H9 (cell line): Measurements from ENCODE around the gene PARP2. TPM values are rescaled to one million over a fixed set of nuclear protein-coding genes. Genes with fewer than 3 reads are reported as not detected.

ENCODE experiments used
- DNase-seq: peaks from one replicate; pipeline ENCODE4 v3.0.0-alpha.2; 2017
- H2AFZ ChIP-seq: one replicate; pipeline ENCODE4 v1.6.1; 2013; ENCODE audit warnings: mild to moderate bottlenecking, low read length, control low read depth, moderate library complexity
- H2AK5ac ChIP-seq: 2 replicates; pipeline ENCODE4 v1.6.1; 2013; ENCODE audit warnings: low read length, control low read depth, mixed read lengths; ENCODE audit not compliant: insufficient read length
- H2BK120ac ChIP-seq: one replicate; pipeline ENCODE4 v1.6.1; 2013; ENCODE audit warnings: low read depth, mild to moderate bottlenecking, low read length, control low read depth, inconsistent platforms; ENCODE audit not compliant: poor library complexity, severe bottlenecking
- H2BK12ac ChIP-seq: 2 replicates; pipeline ENCODE4 v1.6.1; 2013; ENCODE audit warnings: low read length, control low read depth, mixed read lengths, low read depth; ENCODE audit not compliant: insufficient read length
- H2BK15ac ChIP-seq: 2 replicates; pipeline ENCODE4 v1.6.1; 2013; ENCODE audit warnings: low read depth, low read length, control low read depth
- H2BK20ac ChIP-seq: one replicate; pipeline ENCODE4 v1.6.1; 2013; ENCODE audit warnings: low read depth, mild to moderate bottlenecking, low read length, control low read depth, inconsistent platforms; ENCODE audit not compliant: poor library complexity, severe bottlenecking
- H2BK5ac ChIP-seq: 2 replicates; pipeline ENCODE4 v1.6.1; 2013; ENCODE audit warnings: low read length, control low read depth, mixed read lengths; ENCODE audit not compliant: insufficient read length
- H3K14ac ChIP-seq: 2 replicates; pipeline ENCODE4 v1.6.1; 2013; ENCODE audit warnings: low read length, control low read depth; ENCODE audit not compliant: insufficient read depth
- H3K18ac ChIP-seq: 2 replicates; pipeline ENCODE4 v1.6.1; 2013; ENCODE audit warnings: low read depth, mild to moderate bottlenecking, mixed read lengths, low read length, control low read depth; ENCODE audit not compliant: insufficient read length
- H3K23ac ChIP-seq: 2 replicates; pipeline ENCODE4 v1.6.1; 2013; ENCODE audit warnings: low read length, control low read depth, mixed read lengths, low read depth; ENCODE audit not compliant: insufficient read length
- H3K23me2 ChIP-seq: 2 replicates; pipeline ENCODE4 v1.6.1; 2013; ENCODE audit warnings: low read depth, mild to moderate bottlenecking, mixed read lengths, low read length, control low read depth; ENCODE audit not compliant: insufficient read length, poor library complexity, severe bottlenecking
- H3K27ac ChIP-seq: 2 replicates; pipeline ENCODE4 v1.5.1; 2013; ENCODE audit warnings: low read length, control low read depth, mixed read lengths, low read depth; ENCODE audit not compliant: insufficient read length
- H3K27me3 ChIP-seq: 2 replicates; pipeline ENCODE4 v1.6.1; 2013; ENCODE audit warnings: low read length, control low read depth, inconsistent platforms; ENCODE audit not compliant: insufficient read depth
- H3K4ac ChIP-seq: 2 replicates; pipeline ENCODE4 v1.6.1; 2013; ENCODE audit warnings: low read depth, mild to moderate bottlenecking, control low read depth, inconsistent platforms, low read length, moderate library complexity
- H3K4me1 ChIP-seq: 2 replicates; pipeline ENCODE4 v1.6.1; 2013; ENCODE audit warnings: low read length, control low read depth, inconsistent platforms; ENCODE audit not compliant: insufficient read depth
- H3K4me2 ChIP-seq: 2 replicates; pipeline ENCODE4 v1.6.1; 2013; ENCODE audit warnings: low read length, control low read depth, mixed read lengths; ENCODE audit not compliant: insufficient read length, insufficient read depth
- H3K56ac ChIP-seq: 2 replicates; pipeline ENCODE4 v1.6.1; 2013; ENCODE audit warnings: low read depth, mild to moderate bottlenecking, mixed read lengths, low read length, control low read depth; ENCODE audit not compliant: insufficient read length
- H3K79me1 ChIP-seq: 2 replicates; pipeline ENCODE4 v1.6.1; 2013; ENCODE audit warnings: low read depth, mild to moderate bottlenecking, moderate library complexity, low read length, control low read depth, inconsistent platforms; ENCODE audit not compliant: insufficient read depth, poor library complexity, severe bottlenecking
- H3K79me2 ChIP-seq: 2 replicates; pipeline ENCODE4 v1.6.1; 2013; ENCODE audit warnings: low read length, control low read depth, inconsistent platforms; ENCODE audit not compliant: insufficient read depth
- H3K9ac ChIP-seq: 2 replicates; pipeline ENCODE4 v1.6.1; 2013; ENCODE audit warnings: low read length, control low read depth, mixed read lengths; ENCODE audit not compliant: insufficient read length; ENCODE audit errors: extremely low read depth
- H3K9me3 ChIP-seq: one replicate; pipeline ENCODE4 v1.6.1; 2013; ENCODE audit warnings: low read depth, low read length, inconsistent platforms; ENCODE audit not compliant: control insufficient read depth
- H3T11ph ChIP-seq: one replicate; pipeline ENCODE4 v1.6.1; 2013; ENCODE audit warnings: mild to moderate bottlenecking, low read length, control low read depth, inconsistent platforms
- H4K20me1 ChIP-seq: one replicate; pipeline ENCODE4 v1.6.1; 2013; ENCODE audit not compliant: control insufficient read depth, insufficient read length, insufficient read depth
- H4K5ac ChIP-seq: 2 replicates; pipeline ENCODE4 v1.6.1; 2013; ENCODE audit warnings: low read depth, mild to moderate bottlenecking, mixed read lengths, low read length, control low read depth; ENCODE audit not compliant: insufficient read length
- H4K8ac ChIP-seq: replicated peaks from 2 replicates; pipeline ENCODE4 v1.6.1; 2013; ENCODE audit warnings: low read length, control low read depth, mixed read lengths, low read depth; ENCODE audit not compliant: insufficient read length
- H4K91ac ChIP-seq: 2 replicates; pipeline ENCODE4 v1.6.1; 2013; ENCODE audit warnings: low read depth, mild to moderate bottlenecking, moderate library complexity, mixed read lengths, low read length, control low read depth; ENCODE audit not compliant: insufficient read length
- H3K27ac Mint-ChIP-seq, 3 experiments: 2 replicates in 2 of 3; 3 replicates in 1 of 3; pipeline ENCODE4 v1.8.0; 2020 to 2021; ENCODE audit warnings: mixed read lengths in 3 of 3, mild to moderate bottlenecking in 1 of 3, moderate library complexity in 1 of 3
- H3K27me3 Mint-ChIP-seq: 2 replicates; pipeline ENCODE4 v1.8.0; 2021; ENCODE audit warnings: low read depth, mild to moderate bottlenecking, moderate library complexity, mixed read lengths
- H3K36me3 Mint-ChIP-seq, 3 experiments: 2 replicates in 2 of 3; 3 replicates in 1 of 3; pipeline ENCODE4 v1.8.0; 2020 to 2021; ENCODE audit warnings: low read depth in 3 of 3, mixed read lengths in 3 of 3; ENCODE audit not compliant: insufficient read depth in 1 of 3
- H3K4me1 Mint-ChIP-seq, 2 experiments: 2 replicates each; pipeline ENCODE4 v1.8.0; 2020; ENCODE audit warnings: mixed read lengths in 2 of 2
- H3K4me3 Mint-ChIP-seq, 2 experiments: 2 replicates in 1 of 2; 3 replicates in 1 of 2; pipeline ENCODE4 v1.8.0; 2020 to 2021; ENCODE audit warnings: mild to moderate bottlenecking in 2 of 2, mixed read lengths in 2 of 2, moderate library complexity in 1 of 2
- H3K9me3 Mint-ChIP-seq, 2 experiments: 2 replicates in 1 of 2; 3 replicates in 1 of 2; pipeline ENCODE4 v1.8.0; 2020; ENCODE audit warnings: mild to moderate bottlenecking in 2 of 2, mixed read lengths in 2 of 2, moderate library complexity in 1 of 2
- CTCF ChIP-seq: fragments of 200-600 bp; sonication (generic); conservative IDR thresholded peaks from 3 replicates; pipeline ENCODE4 v1.8.0; 2021; ENCODE audit warnings: antibody characterized with exemption, mild to moderate bottlenecking
- WGBS: extraction: QIAGEN DNeasy Blood & Tissue Kit; methylation state at CpG from one replicate; pipeline ENCODE4 v1.1.7; 2013; ENCODE audit warnings: missing lambda C conversion rate, low lambda C conversion rate, mixed read lengths; ENCODE audit not compliant: insufficient read length; ENCODE audit errors: extremely low coverage; 5-methylcytosine and 5-hydroxymethylcytosine counted together
- total RNA-seq: library from RNA; stranded (reverse); gene quantifications from 2 replicates; pipeline ENCODE4 v1.2.1, GENCODE V29; 2021

Gene PARP2
- total RNA-seq, 1 experiment from 2014 or later: 25.4 TPM

GRCh38 chr14:20294636-20295035 is 48.8 kb upstream of the PARP2 start:
- no peak for DNase-seq
- no peak overlapping the region for H4K8ac ChIP-seq
- no peak overlapping the region for H3K27ac ChIP-seq
- TF ChIP-seq CTCF: no peak
- no peaks in the 10 kb centered on the region for H3K27me3 ChIP-seq
- Mint-ChIP-seq H3K9me3 (no peaks in the 10 kb centered on the region), H3K36me3 (peaks cover 21 to 57% (median 54%) of the 10 kb centered on the region in 3 experiments), H3K4me3 (no peak overlapping the region), H3K27me3 (no peaks in the 10 kb centered on the region), H3K27ac (no peak overlapping the region), H3K4me1 (no peaks in the 10 kb centered on the region)
- no peaks in the 10 kb centered on the region for H4K20me1 ChIP-seq
- no peak overlapping the region for H2BK5ac ChIP-seq
- H3K4ac ChIP-seq: no peak overlapping the region
- no peak overlapping the region for H3K56ac ChIP-seq
- H2BK120ac ChIP-seq: no peak overlapping the region
- H3K14ac ChIP-seq: no peak overlapping the region
- H3K9ac ChIP-seq: no peak overlapping the region
- H3K79me2 ChIP-seq: no peaks in the 10 kb centered on the region
- no peak overlapping the region for H3K4me2 ChIP-seq
- no peaks in the 10 kb centered on the region for H3K4me1 ChIP-seq
- no peak overlapping the region for H2BK12ac ChIP-seq
- no peaks in the 10 kb centered on the region for H3K9me3 ChIP-seq
- H3K23ac ChIP-seq: no peak overlapping the region
- no peak overlapping the region for H2BK20ac ChIP-seq
- no peak overlapping the region for H3T11ph ChIP-seq
- H4K91ac ChIP-seq: no peak overlapping the region
- H2AFZ ChIP-seq: no peak overlapping the region
- no peaks in the 10 kb centered on the region for H3K79me1 ChIP-seq
- no peak overlapping the region for H2AK5ac ChIP-seq
- no CpG with 5 or more reads among the region's 2 CpGs for WGBS
- no peaks in the 10 kb centered on the region for H3K23me2 ChIP-seq
- H2BK15ac ChIP-seq: no peak overlapping the region
- H4K5ac ChIP-seq: no peak overlapping the region
- H3K18ac ChIP-seq: no peak overlapping the region
